GM19023 (cell line): Measurements from ENCODE around the gene CBL.
A peak's percentile ranks its signal among the peaks of the same experiment; 100 is the strongest.

ENCODE experiments used
- ATAC-seq: cut with Tn5 transposase; IDR thresholded peaks from one replicate; pipeline ENCODE4 v1.9.1; 2021; ENCODE audit warnings: mild to moderate bottlenecking, moderate library complexity; ENCODE audit not compliant: unreplicated experiment

CBL gene

DNA sequence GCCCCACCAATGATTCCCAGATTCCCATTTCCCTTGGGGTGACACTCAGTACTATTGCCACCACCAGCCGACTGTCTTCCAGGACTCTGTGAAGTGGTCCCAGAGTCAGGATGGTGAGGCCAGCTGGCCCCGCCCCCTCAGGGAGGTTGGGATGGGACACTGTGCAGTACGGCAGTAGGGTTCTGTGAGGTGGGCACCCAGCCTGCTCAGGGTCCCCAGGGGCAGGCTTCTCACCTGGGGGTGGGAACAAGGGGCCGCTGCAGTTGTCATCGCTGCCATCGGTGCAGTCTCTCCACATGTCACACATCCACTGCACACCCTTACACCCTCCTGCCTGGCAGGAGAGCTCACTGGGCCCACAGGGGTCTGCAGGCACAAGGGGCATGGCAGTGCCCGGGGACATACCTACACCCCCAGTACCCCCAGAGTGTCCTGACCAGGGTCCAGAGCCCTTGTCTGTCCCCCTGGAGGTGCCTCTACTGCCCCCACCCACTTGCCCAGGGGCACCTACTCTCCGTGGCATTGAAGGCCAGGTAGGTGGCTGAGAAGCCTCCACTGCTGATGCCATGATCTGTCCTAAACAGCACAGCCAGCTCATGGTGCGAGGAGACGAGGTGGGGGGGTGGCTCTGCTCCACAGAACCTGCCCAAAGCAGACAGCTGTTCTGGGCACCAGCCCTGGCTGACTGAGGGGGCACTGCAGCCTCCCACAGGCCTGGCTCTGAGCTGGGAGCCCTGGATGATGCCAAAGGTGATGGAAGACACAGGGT lies 136.4 kb downstream of the CBL start:
- ATAC-seq = no peak

DNA sequence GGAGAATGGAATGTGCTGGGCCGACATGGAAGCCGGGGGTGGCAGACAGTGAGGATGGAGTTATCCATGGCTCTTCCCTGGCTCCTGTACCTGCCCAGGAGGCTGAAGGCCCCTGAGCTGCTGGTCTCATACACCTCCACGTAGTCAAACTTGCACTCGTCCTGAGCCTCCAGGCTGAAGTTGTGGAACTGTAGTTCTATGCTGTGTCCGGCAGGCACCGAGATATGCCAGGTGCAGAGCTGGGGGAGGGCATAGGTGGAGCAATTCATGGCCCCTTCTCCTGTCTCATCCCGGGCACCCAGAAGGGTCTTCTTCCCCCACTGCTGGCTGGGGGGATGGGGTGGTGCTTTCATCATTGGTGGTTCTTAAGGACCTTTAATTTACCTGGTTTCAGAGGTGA lies 137.6 kb downstream of the CBL start:
- ATAC-seq = no peak

DNA sequence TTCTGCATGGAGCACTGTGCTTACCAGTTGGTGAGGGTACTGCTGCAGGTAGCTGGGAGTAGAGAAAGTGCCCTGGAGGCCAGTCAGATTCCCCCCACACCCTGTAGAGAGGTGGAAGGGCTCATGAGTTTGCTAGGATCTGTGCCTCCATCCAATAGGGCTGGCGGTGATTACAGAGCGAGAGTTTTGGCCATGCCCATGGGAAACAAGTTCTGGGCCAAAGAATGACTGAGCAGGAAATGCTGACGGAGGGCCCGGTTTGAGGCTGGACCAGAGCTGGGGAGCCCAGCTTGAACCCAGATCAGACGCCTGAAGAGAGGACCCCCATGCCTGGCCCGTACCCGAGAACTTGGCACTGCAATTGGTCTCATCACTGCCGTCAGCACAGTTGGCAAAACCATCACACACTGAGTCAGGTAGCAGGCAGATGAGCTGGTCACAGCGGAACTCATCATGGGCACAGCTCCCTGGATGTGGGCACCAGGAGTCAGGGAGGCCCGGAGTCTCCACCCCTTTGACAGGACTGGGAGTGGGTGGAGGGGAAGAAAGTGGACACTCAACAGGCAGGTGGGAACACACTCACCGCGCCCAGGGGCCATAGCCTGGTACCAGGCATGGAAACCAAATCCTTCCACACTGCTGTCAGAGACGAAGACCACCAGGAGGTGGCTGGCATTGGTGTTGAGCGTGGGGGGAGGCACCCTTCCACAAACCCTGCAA lies 138.3 kb downstream of the CBL start:
- ATAC-seq = no peak

DNA sequence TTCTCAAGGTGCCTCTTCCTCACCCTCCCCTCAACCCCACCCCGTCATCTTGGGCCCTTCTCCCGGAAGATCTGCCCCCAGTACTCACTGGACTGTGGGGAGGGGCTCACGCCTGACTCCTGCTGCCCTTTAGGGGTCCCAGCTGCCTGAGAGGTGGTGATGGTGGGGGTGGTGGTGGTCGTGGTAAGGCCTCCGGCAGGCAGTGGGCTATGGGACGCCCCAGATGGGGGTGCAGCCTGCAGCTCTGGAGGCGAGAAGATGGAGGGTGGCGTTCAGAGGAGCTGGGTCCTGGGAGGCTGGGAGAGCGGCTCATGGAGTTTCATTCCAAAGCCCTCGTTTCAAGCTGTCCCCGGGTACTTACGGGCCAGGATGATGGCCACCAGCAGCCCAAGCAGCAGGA lies 139.5 kb downstream of the CBL start:
- no peak for ATAC-seq

DNA sequence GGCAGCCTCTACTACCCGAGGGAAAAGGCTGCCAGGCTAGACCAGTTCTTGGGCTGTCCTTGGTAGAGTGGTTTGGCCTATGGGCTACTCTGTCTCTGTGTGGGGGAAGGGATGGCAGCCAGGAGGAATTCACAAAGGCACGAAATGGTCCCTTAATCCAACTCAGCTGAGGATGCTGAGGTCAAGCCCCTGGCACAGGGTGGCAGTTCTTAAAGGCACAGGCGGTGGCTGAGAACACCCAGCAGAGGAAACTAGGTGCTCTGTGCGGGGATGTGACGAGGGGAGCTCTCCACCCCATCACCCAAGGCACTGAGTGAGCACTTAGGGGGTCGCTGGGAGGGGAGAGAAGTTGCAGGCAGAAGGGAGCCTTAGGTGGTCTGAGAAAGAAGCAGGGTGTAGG lies 140.5 kb downstream of the CBL start, which contains the start of gene MFRP:
Gene MFRP (minus strand): TSS at position 101 of the 400 bp plus-strand sequence. CDS start 192 bp downstream, outside the sequence.
- ATAC-seq = no peak

DNA sequence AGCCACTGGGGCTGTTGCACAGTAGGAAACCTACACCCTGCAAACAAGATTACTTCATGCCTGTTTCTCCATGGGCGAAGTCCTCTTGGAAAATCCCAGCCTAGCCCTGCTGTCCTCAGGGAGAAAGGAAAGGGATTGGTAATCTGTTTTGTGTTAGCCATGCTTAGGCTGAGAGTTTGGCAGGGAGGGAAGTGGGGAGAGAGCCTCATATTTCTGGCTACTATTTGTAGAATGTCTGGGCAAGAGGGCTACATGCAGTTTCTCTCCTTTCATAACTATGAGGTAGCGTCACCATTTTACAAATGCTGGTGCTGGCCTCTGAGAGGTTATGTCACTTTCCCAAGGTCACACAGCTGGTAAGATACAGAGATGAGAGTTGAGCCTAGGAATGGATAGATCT lies 141.1 kb downstream of the CBL start:
- ATAC-seq = no peak

DNA sequence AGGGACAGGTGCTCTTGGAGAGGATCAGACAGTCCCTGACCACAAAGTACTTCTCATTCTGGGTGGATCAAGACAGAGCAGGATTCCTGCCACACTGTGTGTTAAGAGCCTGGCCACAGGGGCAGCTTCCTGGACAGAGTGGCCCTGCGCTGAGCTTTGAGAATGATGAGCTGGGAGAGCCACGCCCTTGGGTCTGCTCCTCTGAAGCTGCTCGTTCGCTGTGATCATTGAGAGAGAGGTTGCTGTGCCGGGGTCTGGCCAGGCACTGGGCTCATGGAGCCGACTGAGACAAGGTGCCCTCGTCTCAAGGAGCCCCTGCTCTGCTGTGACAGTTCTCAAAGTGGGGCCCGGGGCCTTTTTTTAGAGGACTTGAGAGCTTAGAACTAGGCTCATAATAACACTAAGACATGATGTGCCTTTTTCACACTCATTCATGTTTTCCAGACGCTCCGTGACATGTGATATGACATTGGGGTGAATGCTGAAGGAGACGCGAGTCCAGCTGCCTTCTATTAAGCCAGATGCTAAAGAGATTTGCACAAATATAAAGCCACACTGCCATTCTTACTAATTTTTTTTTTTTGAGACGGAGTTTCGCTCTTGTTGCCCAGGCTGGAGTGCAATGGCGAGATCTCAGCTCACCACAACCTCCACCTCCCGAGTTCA lies 141.9 kb downstream of the CBL start:
- no peak for ATAC-seq

DNA sequence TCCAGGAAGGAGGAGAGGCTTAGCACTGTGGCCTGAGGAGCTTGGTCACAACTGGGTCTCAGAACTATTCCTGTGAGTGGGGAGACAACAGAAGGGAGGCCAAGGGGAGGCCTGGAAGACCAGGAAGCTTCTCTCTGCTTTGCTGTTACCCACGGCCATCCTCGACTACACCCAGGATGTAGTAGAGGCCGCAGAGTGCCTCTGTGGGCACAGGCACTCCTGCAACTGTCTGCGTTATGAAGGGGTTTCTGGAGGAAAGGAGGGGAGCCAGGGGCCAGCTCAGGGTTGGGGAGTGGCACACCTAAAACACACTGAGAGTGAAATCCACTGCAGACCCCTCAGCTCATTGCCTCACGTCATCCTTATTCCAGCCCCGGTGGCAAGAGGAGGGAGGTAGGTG lies 144.2 kb downstream of the CBL start:
- no peak for ATAC-seq

DNA sequence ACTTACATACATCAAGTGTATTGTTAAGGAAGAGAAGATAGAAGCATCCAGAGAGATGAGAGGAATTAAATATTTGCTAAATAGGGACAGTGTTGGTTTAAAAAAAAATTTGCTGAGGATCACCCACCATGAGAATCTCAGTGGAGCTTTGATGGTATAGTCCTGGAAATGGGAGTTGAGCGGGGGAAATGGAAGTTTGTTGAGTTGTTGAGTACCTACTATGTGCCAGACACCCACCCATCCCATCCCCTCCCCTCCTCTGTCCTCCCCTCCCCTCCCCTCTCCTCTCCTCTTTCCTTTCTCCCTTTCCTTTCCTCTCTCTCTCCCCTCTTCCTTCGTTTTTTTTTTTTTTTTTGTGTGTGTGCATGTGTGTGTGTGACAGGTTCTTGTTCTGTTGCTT lies 145.1 kb downstream of the CBL start:
- no peak for ATAC-seq

DNA sequence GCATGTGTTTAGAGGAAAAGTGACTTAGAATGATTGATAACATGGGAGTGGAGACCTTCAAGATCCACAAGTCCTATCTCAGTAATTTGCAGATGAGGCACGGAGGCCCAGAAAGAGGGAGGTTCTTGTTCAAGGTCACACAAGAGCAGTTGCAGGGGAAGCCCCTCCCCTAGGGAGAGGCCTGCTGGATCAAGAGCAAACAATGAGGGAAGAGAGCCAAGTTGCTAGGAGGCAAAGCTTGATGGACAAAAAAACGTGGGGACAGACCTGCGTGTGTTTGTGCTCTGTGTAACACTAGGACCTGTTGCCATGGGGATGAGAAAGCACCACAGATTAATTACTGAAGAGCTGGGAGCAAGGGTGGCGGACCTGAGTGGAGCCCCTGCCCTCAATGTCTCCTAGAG lies 146.7 kb downstream of the CBL start:
- no peak for ATAC-seq

DNA sequence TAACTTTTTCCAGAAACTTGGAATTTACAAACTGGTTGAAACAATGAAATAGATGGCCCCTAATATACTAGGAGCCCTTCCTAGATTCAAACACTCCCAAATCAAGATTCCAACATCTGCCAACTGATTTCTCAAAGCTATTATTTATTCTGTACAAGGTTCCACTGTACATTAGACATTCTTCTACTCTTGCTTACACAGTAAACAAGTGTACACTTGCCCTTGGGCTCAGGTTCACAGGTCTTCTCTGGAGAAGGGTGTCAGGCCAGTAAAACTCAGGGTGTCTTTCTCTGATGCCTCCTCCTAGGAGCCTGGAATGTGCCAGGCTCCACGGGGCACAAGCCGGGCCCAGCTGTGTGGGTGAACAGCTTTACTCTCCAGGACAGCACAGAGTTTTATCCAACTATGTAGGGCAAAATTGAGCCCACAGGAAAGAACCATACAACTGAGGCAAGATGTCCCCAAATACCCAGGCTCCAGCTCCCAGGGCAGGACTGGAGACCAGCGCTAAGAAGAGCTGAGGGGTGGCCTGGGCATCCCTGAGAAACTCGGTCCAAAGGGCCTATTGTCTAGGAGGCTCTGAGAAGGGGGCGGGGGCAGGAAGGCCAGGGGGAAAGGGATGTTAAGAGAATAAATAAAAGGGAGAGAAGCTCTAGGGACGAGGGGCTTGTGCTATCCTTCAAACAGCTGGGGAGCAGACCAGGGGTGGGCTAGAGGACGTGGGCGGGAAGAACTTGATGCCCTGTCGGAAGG lies 149.1 kb downstream of the CBL start:
- no peak for ATAC-seq

DNA sequence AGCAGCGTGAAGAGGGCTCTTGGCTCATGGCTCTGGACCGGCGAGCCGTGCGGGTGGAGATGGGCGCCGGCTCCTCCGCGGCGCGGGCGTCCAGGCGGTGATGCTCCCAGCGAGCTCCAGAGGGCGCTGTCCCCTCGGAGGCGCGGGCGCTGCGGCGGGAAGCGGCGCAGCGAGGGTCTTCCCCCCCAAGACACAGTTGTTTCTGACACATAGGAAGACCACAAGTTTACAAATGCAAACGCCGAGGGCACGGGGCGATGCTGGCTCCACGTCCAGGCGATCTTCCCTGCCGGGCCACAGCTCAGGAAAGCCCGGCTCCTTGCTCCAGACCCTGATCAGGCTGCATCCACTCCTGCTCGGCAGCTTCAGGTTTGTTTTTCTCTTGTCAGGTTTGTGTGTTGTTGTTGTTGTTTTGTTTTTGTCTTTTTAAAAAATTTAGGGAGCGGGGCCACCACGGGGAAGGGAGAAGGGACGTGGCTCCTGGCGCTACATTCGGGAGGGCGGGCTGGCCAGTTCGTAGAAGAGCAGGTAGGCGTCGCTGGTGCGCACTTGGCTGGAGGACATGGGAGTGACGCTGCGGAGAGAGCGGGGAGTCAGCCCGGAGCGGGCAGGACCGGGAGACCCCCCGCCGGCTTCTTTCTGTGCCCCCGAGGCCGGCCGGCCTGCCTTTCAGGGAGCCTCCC lies 150.4 kb downstream of the CBL start:
- ATAC-seq = peak; percentile 80

DNA sequence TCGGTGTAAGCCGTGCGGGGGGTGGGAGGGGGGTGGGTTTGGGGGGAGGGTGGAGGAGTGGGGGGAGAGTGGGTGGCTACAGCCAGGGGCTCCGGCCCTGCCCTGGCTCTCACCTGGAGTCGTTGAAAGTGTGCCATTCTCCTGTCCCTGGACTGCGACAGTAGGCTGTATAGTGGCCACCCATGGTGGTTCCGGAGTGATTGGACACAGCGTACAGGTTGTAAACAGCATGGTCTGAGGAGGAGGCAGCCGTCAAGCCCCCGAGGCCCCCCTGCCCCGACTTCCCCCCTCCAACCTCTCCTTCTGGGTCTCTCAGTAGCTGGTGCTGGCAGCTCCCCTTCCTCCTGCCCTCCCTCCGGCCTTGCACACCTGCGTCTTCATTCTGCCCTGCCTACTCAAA lies 150.9 kb downstream of the CBL start:
- ATAC-seq = no peak
